ENCODE data around the gene IFT122. TPM values are rescaled to one million over a fixed set of nuclear protein-coding genes. Genes with fewer than 3 reads are reported as not detected.

Gene IFT122
- total and polyA plus RNA-seq, 2 experiments from 2014 or later, result 10.2 to 38.8 TPM

GRCh38 chr3:129542747-129543146 lies 102.7 kb downstream of the IFT122 start:
- Histone ChIP-seq H4K20me1 (replicated peaks; ENCODE audit: insufficient read depth) (no peaks in the 10 kb centered on the region), H3K36me3 (ENCODE audit: insufficient read depth) (no peaks in the 10 kb centered on the region), H3F3A (replicated peaks; ENCODE audit: low read depth) (no peaks in the 10 kb centered on the region), H3K4me2 (no peak overlapping the region), H3K4me1 (ENCODE audit: insufficient read depth) (0 out of 2 replicates have a peak, but pooled peaks cover 13% of the 10 kb centered on the region), H3K27me3 (ENCODE audit: insufficient read depth) (no peaks in the 10 kb centered on the region), H3K27ac (ENCODE audit: low read depth) (no peak overlapping the region), H3K79me2 (replicated peaks; ENCODE audit: insufficient read depth) (no peaks in the 10 kb centered on the region), H3K4me3 (no peak overlapping the region), H2AFZ (no peak overlapping the region), H3K9me2 (ENCODE audit: insufficient read depth) (no peaks in the 10 kb centered on the region)
- no peak overlapping the region for H3K27ac Mint-ChIP-seq
- DNase-seq (ENCODE audit: low spot score) (no peak), ATAC-seq (no peak)
- H3K4me3 Mint-ChIP-seq, result no peak overlapping the region
- TF ChIP-seq ETS1 (IDR thresholded peaks at IDR 0.05) (no peak), EZH2 (IDR thresholded peaks at IDR 0.05; ENCODE audit: low read depth, unreplicated experiment) (no peak), STAT1 (IDR thresholded peaks at IDR 0.05; ENCODE audit: unreplicated experiment) (no peak), NANOG (IDR thresholded peaks at IDR 0.05; ENCODE audit: borderline replicate concordance) (no peak), ZNF114 (CRISPR knock-in tag; IDR thresholded peaks at IDR 0.05) (no peak), CTCF (conservative IDR thresholded peaks at IDR 0.05; ENCODE audit: low read depth in 2 of 2) (no peak), ZNF462 (CRISPR knock-in tag; IDR thresholded peaks at IDR 0.05) (no peak), JUNB (IDR thresholded peaks at IDR 0.05; ENCODE audit: unreplicated experiment) (no peak), CREB1 (CRISPR knock-in tag; IDR thresholded peaks at IDR 0.05; ENCODE audit: low read depth) (no peak), REST (IDR thresholded peaks at IDR 0.05; ENCODE audit: unreplicated experiment) (no peak), EZH2phosphoT487 (IDR thresholded peaks at IDR 0.05; ENCODE audit: unreplicated experiment) (no peak), POLR2AphosphoS5 (IDR thresholded peaks at IDR 0.05; ENCODE audit: low read depth) (no peak), ZNF331 (CRISPR knock-in tag; IDR thresholded peaks at IDR 0.05; ENCODE audit: low read depth) (no peak)
- H3K27me3 Mint-ChIP-seq (ENCODE audit: insufficient read depth, low read depth, poor library complexity), result peaks cover 10% of the 10 kb centered on the region
- H3K36me3 Mint-ChIP-seq (ENCODE audit: low read depth), result no peaks in the 10 kb centered on the region
- H3K9me3 Mint-ChIP-seq, result no peaks in the 10 kb centered on the region
- H3K4me1 Mint-ChIP-seq, result peaks cover 20% of the 10 kb centered on the region
